GM12878 (cell line): ENCODE data around the gene CENPF. TPM values are rescaled to one million over a fixed set of nuclear protein-coding genes. Genes with fewer than 3 reads are reported as not detected.

Experiments
- ATAC-seq: fragments of 200-7000 bp; cut with Tn5 transposase; 3 replicates; pipeline ENCODE4 v1.9.1; 2020; ENCODE audit warnings: mild to moderate bottlenecking, moderate library complexity
- BruUV-seq: library from RNA; stranded (reverse); fragments of 400-500 nt; replicated peaks from 2 replicates; lab custom pipeline; 2021; lab: Mats Ljungman, UMichigan
- CTCF ChIA-PET: fragments of 300-600 bp; sonication (Branson Sonifier 250); formaldehyde crosslinking; extraction: SDS; loops from one replicate; lab custom pipeline; 2021; ENCODE audit warnings: inconsistent platforms; lab: Yijun Ruan, JAX
- POLR2A ChIA-PET: fragments of 350-600 bp; formaldehyde crosslinking; extraction: SDS; loops from one replicate; lab custom pipeline; 2021; ENCODE audit warnings: inconsistent platforms; lab: Charles Lee
- RAD21 ChIA-PET: fragments of 300-600 bp; sonication (Branson Sonifier 250); formaldehyde crosslinking; loops from one replicate; lab custom pipeline; 2023; ENCODE audit warnings: antibody characterized with exemption; ENCODE audit not compliant: unreplicated experiment; lab: Charles Lee
- SMC1A ChIA-PET: fragments of 300-600 bp; sonication (Branson Sonifier 250); formaldehyde crosslinking; loops from one replicate; lab custom pipeline; 2023; ENCODE audit not compliant: unreplicated experiment, uncharacterized antibody; lab: Charles Lee
- DNase-seq: peaks from one replicate; pipeline ENCODE4 v3.0.0-alpha.2; 2011; ENCODE audit warnings: low read depth, low spot score
- FAIRE-seq: peaks from 3 replicates; lab custom pipeline; 2011; peaks lifted over from hg19 to GRCh38; lab: Jason Lieb, UNC
- H2AFZ ChIP-seq: 2 replicates; pipeline ENCODE4 v1.6.0; 2011; ENCODE audit warnings: low read depth, low read length, control low read depth; ENCODE audit not compliant: control insufficient read depth
- H3K27ac ChIP-seq: 2 replicates; pipeline ENCODE4 v1.5.1; 2011; ENCODE audit warnings: control low read depth; ENCODE audit not compliant: control insufficient read depth, insufficient read depth
- H3K27me3 ChIP-seq, 2 experiments: replicated peaks in 1 of 2; 2 replicates each; pipeline versions ENCODE4 v1.6.0 to v1.6.1; 2011; ENCODE audit warnings: low read length in 1 of 2; ENCODE audit not compliant: control insufficient read depth in 2 of 2, insufficient read depth in 2 of 2
- H3K36me3 ChIP-seq, 2 experiments: 2 replicates each; pipeline ENCODE4 v1.5.1; 2011; ENCODE audit warnings: low read length in 1 of 2; ENCODE audit not compliant: control insufficient read depth in 2 of 2, insufficient read depth in 2 of 2
- H3K4me1 ChIP-seq: 2 replicates; pipeline ENCODE4 v1.6.1; 2011; ENCODE audit warnings: mild to moderate bottlenecking, low read length, moderate library complexity, mixed read lengths; ENCODE audit not compliant: control insufficient read depth, insufficient read depth
- H3K4me2 ChIP-seq: 2 replicates; pipeline ENCODE4 v1.6.0; 2011; ENCODE audit warnings: control low read depth; ENCODE audit not compliant: control insufficient read depth, insufficient read depth
- H3K4me3 ChIP-seq: fragments of 200-600 bp; sonication (generic); 2 replicates; pipeline ENCODE4 v1.5.1; 2016
- H3K79me2 ChIP-seq: 2 replicates; pipeline ENCODE4 v1.6.0; 2011; ENCODE audit warnings: low read length; ENCODE audit not compliant: control insufficient read depth, insufficient read depth
- H3K9ac ChIP-seq: 2 replicates; pipeline ENCODE4 v1.8.0; 2011; ENCODE audit warnings: low read length, control low read depth, mixed read lengths; ENCODE audit not compliant: control insufficient read depth, insufficient read depth
- H3K9me3 ChIP-seq: replicated peaks from 3 replicates; pipeline ENCODE4 v1.5.1; 2011; ENCODE audit warnings: mild to moderate bottlenecking, low read length; ENCODE audit not compliant: control insufficient read depth, insufficient read depth
- H4K20me1 ChIP-seq: 2 replicates; pipeline ENCODE4 v1.6.0; 2011; ENCODE audit not compliant: control insufficient read depth, insufficient read depth
- BACH1 ChIP-seq: fragments of 450-650 bp; IDR thresholded peaks from 2 replicates; pipeline ENCODE4 v1.6.1; 2017; ENCODE audit warnings: mild to moderate bottlenecking, borderline replicate concordance
- BMI1 ChIP-seq: fragments of 450-650 bp; IDR thresholded peaks from 2 replicates; pipeline ENCODE4 v1.6.1; 2016; ENCODE audit warnings: mild to moderate bottlenecking, moderate library complexity, borderline replicate concordance
- CHD4 ChIP-seq: fragments of 200-600 bp; sonication (generic); IDR thresholded peaks from 2 replicates; pipeline ENCODE4 v1.6.1; 2016; ENCODE audit warnings: mild to moderate bottlenecking
- DPF2 ChIP-seq: fragments of 450-650 bp; IDR thresholded peaks from 2 replicates; pipeline ENCODE4 v1.6.1; 2017; ENCODE audit warnings: mild to moderate bottlenecking
- KAT2A ChIP-seq: conservative IDR thresholded peaks from 2 replicates; pipeline ENCODE4 v1.6.1; 2011; ENCODE audit warnings: low read depth, low read length; ENCODE audit not compliant: control insufficient read depth
- MLLT1 ChIP-seq: fragments of 450-650 bp; IDR thresholded peaks from 2 replicates; pipeline ENCODE4 v1.6.1; 2016; ENCODE audit warnings: mild to moderate bottlenecking
- RAD21 ChIP-seq: IDR thresholded peaks from 2 replicates; pipeline ENCODE4 v1.6.1; 2011; ENCODE audit warnings: mild to moderate bottlenecking, low read depth, low read length, moderate library complexity; ENCODE audit not compliant: insufficient read depth
- RB1 ChIP-seq: fragments of 450-650 bp; formaldehyde crosslinking; IDR thresholded peaks from 2 replicates; pipeline ENCODE4 v1.6.1; 2017; ENCODE audit warnings: mild to moderate bottlenecking, borderline replicate concordance
- RBBP5 ChIP-seq: fragments of 200-600 bp; sonication (generic); conservative IDR thresholded peaks from 2 replicates; pipeline ENCODE4 v1.6.1; 2016
- RELA ChIP-seq: fragments of 450-650 bp; IDR thresholded peaks from 2 replicates; pipeline ENCODE4 v1.8.0; 2014; ENCODE audit warnings: borderline replicate concordance; ENCODE audit not compliant: partially characterized antibody
- REST ChIP-seq: IDR thresholded peaks from 2 replicates; pipeline ENCODE4 v1.6.1; 2012; ENCODE audit warnings: mild to moderate bottlenecking, low read depth, low read length
- SMARCA5 ChIP-seq: fragments of 450-650 bp; IDR thresholded peaks from 2 replicates; pipeline ENCODE4 v1.6.1; 2017; ENCODE audit warnings: mild to moderate bottlenecking
- SPI1 ChIP-seq: IDR thresholded peaks from 2 replicates; pipeline ENCODE4 v1.6.1; 2011; ENCODE audit warnings: low read depth, mild to moderate bottlenecking, low read length, moderate library complexity, borderline replicate concordance; ENCODE audit not compliant: insufficient read depth
- ZBTB11 ChIP-seq: fragments of 450-650 bp; formaldehyde crosslinking; IDR thresholded peaks from 2 replicates; pipeline ENCODE4 v1.5.0; 2022; ENCODE audit warnings: mild to moderate bottlenecking, missing genetic modification characterization
- ZNF622 ChIP-seq: fragments of 450-650 bp; IDR thresholded peaks from 2 replicates; pipeline ENCODE4 v1.6.1; 2017; ENCODE audit warnings: mild to moderate bottlenecking, inconsistent platforms
- WGBS: methylation state at CpG from one replicate; pipeline ENCODE4 v1.1.6; 2016; ENCODE audit warnings: low lambda C conversion rate; ENCODE audit not compliant: insufficient replicate concordance, insufficient coverage; ENCODE audit errors: missing lambda C conversion rate; 5-methylcytosine and 5-hydroxymethylcytosine counted together
- in situ Hi-C: fragments of 300-500 bp; cut with MboI; formaldehyde crosslinking; loops from 9 replicates; pipeline ENCODE4 v1.14.3; 2018; ENCODE audit warnings: mixed read lengths
- intact Hi-C: fragments of 100-400 bp; cut with micrococcal nuclease; formaldehyde crosslinking; loops from one replicate; pipeline ENCODE4 v1.14.2; 2022; ENCODE audit not compliant: unreplicated experiment
- polyA plus RNA-seq, 11 experiments: library from polyadenylated mRNA; depleted of rRNA in 4 of 11; unstranded in 6 of 11; stranded (reverse) in 5 of 11; fragments of >200 nt; fragmentation: Nextera tagmentation in 4 of 11; fragmentation: Illumina TruSeq in 1 of 11; extraction: Ambion mirVana in 4 of 11; extraction: Trizol in 1 of 11; gene quantifications; 1 replicate in 1 of 11; 2 replicates in 10 of 11; pipeline versions ENCODE4 v1.2.1 to v1.2.3, GENCODE V29; 2011 to 2016; ENCODE audit warnings: inconsistent platforms in 2 of 11, missing spikeins in 2 of 11, low read depth in 1 of 11
- total RNA-seq, 4 experiments: library from RNA; depleted of rRNA in 3 of 4; stranded (reverse); fragments of >200 nt in 3 of 4; fragmentation: Illumina TruSeq in 1 of 4; extraction: Trizol in 1 of 4; gene quantifications; 2 replicates each; pipeline versions ENCODE4 v1.2.1 to v1.2.3, GENCODE V29; 2013 to 2021

The CENPF gene
- total and polyA plus RNA-seq, 10 of the 15 experiments (the other 5 are each of a cell fraction or from before 2014, with no cell fraction given) = 26.0 to 132 (median 70.5) TPM

- H3K9ac ChIP-seq = no peak overlapping the region
- in situ Hi-C loops = no loop called here
- TF ChIP-seq CHD4 (no peak), ZBTB11 (CRISPR knock-in tag) (no peak), SMARCA5 (no peak), BMI1 (no peak), MLLT1 (no peak), SPI1 (peak; percentile 70), BACH1 (no peak), REST (no peak), DPF2 (0 out of 2 replicates have a peak, but pooled peaks have one; percentile 25), RELA (no peak), RBBP5 (no peak), RAD21 (no peak), RB1 (no peak), ZNF622 (no peak), KAT2A (no peak)
Measured at GRCh38 chr1:214557952-214558735, 44.9 kb upstream of the CENPF start.

More at GRCh38 chr1:214557952-214558735, 44.9 kb upstream of the CENPF start:
- 3% methylated on average over 8 of the region's 8 CpGs for WGBS
- ATAC-seq (peak; percentile 69), DNase-seq (no peak), FAIRE-seq (no peak)
- BruUV-seq = no TSS peak
- Histone ChIP-seq H3K79me2 (no peaks in the 10 kb centered on the region), H3K27ac (no peak overlapping the region), H4K20me1 (no peaks in the 10 kb centered on the region), H3K36me3 (no peaks in the 10 kb centered on the region), H3K9me3 (no peaks in the 10 kb centered on the region), H3K4me1 (no peaks in the 10 kb centered on the region), H2AFZ (no peak overlapping the region), H3K27me3 (no peaks in the 10 kb centered on the region; a peak in 1 of 4 replicates), H3K4me2 (no peak overlapping the region), H3K4me3 (no peak overlapping the region)
- RAD21 ChIA-PET = interaction anchor here (0.6 to 2.1 kb wide), 4 partner anchors 23 to 210 kb away, joined by 3 to 5 read pairs (median 4); no protein-coding TSS in a partner anchor
- POLR2A ChIA-PET = interaction anchor here (0.6 to 1.8 kb wide), 2 partner anchors 10 to 12 kb away, joined by 4 to 6 read pairs; no protein-coding TSS in a partner anchor
- CTCF ChIA-PET = interaction anchor here (0.6 to 1.7 kb wide), 2 partner anchors 9 to 191 kb away, joined by 3 to 6 read pairs; no protein-coding TSS in a partner anchor
- intact Hi-C loops = loop anchor here (5.0 kb wide), 1 partner anchor 121 kb away; no protein-coding TSS in a partner anchor
- SMC1A ChIA-PET = interaction anchor here (2.0 to 8.2 kb wide), 3 partner anchors 8 to 17 kb away, joined by 4 to 64 read pairs (median 10); no protein-coding TSS in a partner anchor
